DOHH2 (cell line): ENCODE data around the gene CAMTA1.

Experiments
- EZH2phosphoT487 ChIP-seq: fragments of 200-600 bp; sonication (generic); IDR thresholded peaks from 2 replicates; pipeline ENCODE4 v1.6.1; 2017; ENCODE audit warnings: borderline replicate concordance, mild to moderate bottlenecking, antibody characterized with exemption, low read length, moderate library complexity, mixed read lengths
- TF ChIP-seq, protein P1 (sequence below): fragments of 200-600 bp; sonication (generic); IDR thresholded peaks from one replicate; pipeline ENCODE4 v1.5.1; 2014; ENCODE audit warnings: antibody characterized with exemption, mild to moderate bottlenecking, low read depth, low read length; ENCODE audit not compliant: poor library complexity, severe bottlenecking

DNA sequence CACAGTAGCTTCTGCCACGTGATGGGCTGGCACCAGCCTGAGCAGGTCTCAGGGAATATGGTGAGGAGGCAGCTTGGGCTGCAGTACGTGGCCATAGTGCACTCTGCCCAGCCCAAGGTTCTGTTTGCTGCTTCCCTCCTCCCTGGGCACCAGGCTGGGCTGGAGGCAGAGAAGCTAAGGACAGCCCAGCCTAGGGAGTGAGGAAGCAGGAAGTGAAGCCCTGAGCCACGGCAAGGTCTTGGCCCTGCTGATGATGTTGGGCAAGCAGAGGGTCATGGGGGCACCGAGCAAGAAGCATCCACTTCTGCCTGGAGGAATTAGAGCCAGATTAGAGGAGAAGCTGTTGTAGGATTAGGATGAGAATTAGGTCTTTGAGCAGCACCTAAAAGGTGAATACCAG lies 659.1 kb downstream of the CAMTA1 start:
- TF ChIP-seq, protein P1, sequence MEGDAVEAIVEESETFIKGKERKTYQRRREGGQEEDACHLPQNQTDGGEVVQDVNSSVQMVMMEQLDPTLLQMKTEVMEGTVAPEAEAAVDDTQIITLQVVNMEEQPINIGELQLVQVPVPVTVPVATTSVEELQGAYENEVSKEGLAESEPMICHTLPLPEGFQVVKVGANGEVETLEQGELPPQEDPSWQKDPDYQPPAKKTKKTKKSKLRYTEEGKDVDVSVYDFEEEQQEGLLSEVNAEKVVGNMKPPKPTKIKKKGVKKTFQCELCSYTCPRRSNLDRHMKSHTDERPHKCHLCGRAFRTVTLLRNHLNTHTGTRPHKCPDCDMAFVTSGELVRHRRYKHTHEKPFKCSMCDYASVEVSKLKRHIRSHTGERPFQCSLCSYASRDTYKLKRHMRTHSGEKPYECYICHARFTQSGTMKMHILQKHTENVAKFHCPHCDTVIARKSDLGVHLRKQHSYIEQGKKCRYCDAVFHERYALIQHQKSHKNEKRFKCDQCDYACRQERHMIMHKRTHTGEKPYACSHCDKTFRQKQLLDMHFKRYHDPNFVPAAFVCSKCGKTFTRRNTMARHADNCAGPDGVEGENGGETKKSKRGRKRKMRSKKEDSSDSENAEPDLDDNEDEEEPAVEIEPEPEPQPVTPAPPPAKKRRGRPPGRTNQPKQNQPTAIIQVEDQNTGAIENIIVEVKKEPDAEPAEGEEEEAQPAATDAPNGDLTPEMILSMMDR: no peak
- no peak for TF ChIP-seq EZH2phosphoT487
